Pancreas (tissue), 10 donors: ENCODE results near the gene SEPTIN8. TPM values are rescaled to one million over a fixed set of nuclear protein-coding genes. Genes with fewer than 3 reads are reported as not detected.

Experiments used
- ATAC-seq, 4 donors: fragments of 200-7000 bp; cut with Tn5 transposase; one replicate each; pipeline versions ENCODE4 v1.8.0 to v1.9.1; 2020; ENCODE audit warnings: mild to moderate bottlenecking in 4 of 4, moderate library complexity in 4 of 4
- DNase-seq, 6 donors: peaks; one replicate each; pipeline ENCODE4 v3.0.0-alpha.2; 2020
- FAIRE-seq: peaks from 2 replicates; lab custom pipeline; 2012; peaks lifted over from hg19 to GRCh38; lab: Jason Lieb, UNC
- H3K27ac ChIP-seq, 4 donors: fragments of 200-600 bp; sonication (generic); 1 replicate in 3 of 4; 2 replicates in 1 of 4; pipeline versions ENCODE4 v1.5.0 to v1.8.0; 2020
- H3K27me3 ChIP-seq, 4 donors: fragments of 200-600 bp; one replicate each; pipeline ENCODE4 v1.8.0; 2021
- H3K36me3 ChIP-seq, 3 donors: fragments of 200-600 bp; sonication (generic) in 1 of 3; one replicate each; pipeline versions ENCODE4 v1.5.0 to v1.8.0; 2020 to 2021
- H3K4me1 ChIP-seq, 3 donors: fragments of 200-600 bp; one replicate each; pipeline ENCODE4 v1.8.0; 2021
- H3K4me3 ChIP-seq, 4 donors: fragments of 200-600 bp; sonication (generic) in 2 of 4; one replicate each; pipeline versions ENCODE4 v1.5.0 to v1.8.0; 2020 to 2021
- H3K9me3 ChIP-seq, 4 donors: fragments of 200-600 bp; one replicate each; pipeline ENCODE4 v1.8.0; 2021
- WGBS, 2 donors: extraction: QIAGEN DNeasy Blood & Tissue Kit; methylation state at CpG; one replicate each; pipeline ENCODE4 v1.1.7; 2013; 5-methylcytosine and 5-hydroxymethylcytosine counted together
- intact Hi-C, 3 donors: fragments of 100-400 bp; cut with DNase I; formaldehyde crosslinking; loops; one replicate each; pipeline versions ENCODE4 v1.11.1 to v1.14.2; 2022
- polyA plus RNA-seq, 2 donors: library from polyadenylated mRNA; stranded (reverse); fragments of 200-250 nt; gene quantifications; one replicate each; pipeline ENCODE4 v1.2.3, GENCODE V29; 2013
- total RNA-seq, 6 donors: library from RNA; stranded (reverse); fragmentation: NEBNext Ultra II Directional in 4 of 6; extraction: Animal tissue kit (Norgen Biotek cat#: 25700) in 4 of 6; gene quantifications; one replicate each; pipeline versions ENCODE4 v1.2.1 to v1.2.4, GENCODE V29; 2021 to 2023
- TF ChIP-seq, protein P1 (sequence below), 4 donors: fragments of 200-600 bp; sonication (generic) in 3 of 4; IDR thresholded peaks; one replicate each; pipeline versions ENCODE4 v1.5.0 to v1.8.0; 2021; ENCODE audit warnings: antibody characterized with exemption in 4 of 4
- donor health status: healthy with polysubstance abuse.
- donor health status: DM: no; HTN: no; CAD: no; lungs with moderate emphysema.
- donor health status: DM: no; HTN: no; CAD: no.
- donor health status: control.
- donor health status: control.
- donor health status: Bipolar disorder and iron deficiency.
- donor health status: DM: yes; HTN: yes; CAD: no.
- donor health status: DM: no; HTN: no; CAD: no.
- donor health status: DM: no; HTN: no; CAD: no.
- donor health status: DM: yes; HTN: yes; CAD: no.

SEPTIN8 gene
- total and polyA plus RNA-seq, 8 donors, result 13.1 to 32.8 (median 18.3) TPM

DNA sequence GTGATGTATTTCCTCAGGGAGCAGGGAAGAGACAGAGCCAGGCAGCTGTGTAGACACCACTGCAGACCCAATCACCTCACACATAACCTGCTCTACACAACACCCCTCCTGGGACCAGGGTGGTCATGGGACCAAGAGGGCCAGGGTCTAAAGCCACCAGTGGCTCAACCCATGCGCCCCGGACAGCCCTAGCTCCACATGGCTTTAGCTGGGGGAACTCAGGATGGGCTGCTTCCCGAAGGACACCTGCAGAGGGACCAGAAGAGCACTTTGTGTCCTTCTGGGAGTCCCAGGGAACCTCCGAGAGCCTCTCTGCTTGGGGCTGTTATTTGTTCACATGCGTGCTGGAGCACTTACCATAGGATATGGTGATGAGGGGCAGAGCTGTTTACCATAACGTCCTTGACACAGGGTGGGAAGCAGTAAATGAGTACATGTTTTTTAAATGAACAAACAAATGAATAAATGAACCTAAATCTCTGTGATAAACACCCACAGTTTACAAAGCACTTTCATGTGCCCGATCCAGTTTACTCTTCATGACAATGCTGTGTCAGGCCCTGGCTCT lies 12.3 kb downstream of the SEPTIN8 start:
- no peak overlapping the region for H3K4me3 ChIP-seq
- intact Hi-C loops, result no loop called here
- H3K9me3 ChIP-seq, result no peaks in the 10 kb centered on the region
- TF ChIP-seq, protein P1, sequence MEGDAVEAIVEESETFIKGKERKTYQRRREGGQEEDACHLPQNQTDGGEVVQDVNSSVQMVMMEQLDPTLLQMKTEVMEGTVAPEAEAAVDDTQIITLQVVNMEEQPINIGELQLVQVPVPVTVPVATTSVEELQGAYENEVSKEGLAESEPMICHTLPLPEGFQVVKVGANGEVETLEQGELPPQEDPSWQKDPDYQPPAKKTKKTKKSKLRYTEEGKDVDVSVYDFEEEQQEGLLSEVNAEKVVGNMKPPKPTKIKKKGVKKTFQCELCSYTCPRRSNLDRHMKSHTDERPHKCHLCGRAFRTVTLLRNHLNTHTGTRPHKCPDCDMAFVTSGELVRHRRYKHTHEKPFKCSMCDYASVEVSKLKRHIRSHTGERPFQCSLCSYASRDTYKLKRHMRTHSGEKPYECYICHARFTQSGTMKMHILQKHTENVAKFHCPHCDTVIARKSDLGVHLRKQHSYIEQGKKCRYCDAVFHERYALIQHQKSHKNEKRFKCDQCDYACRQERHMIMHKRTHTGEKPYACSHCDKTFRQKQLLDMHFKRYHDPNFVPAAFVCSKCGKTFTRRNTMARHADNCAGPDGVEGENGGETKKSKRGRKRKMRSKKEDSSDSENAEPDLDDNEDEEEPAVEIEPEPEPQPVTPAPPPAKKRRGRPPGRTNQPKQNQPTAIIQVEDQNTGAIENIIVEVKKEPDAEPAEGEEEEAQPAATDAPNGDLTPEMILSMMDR (IDR thresholded peaks at IDR 0.05), result no peak
- DNase-seq, result peak in 1 of 6 donors; percentile 41
- no peaks in the 10 kb centered on the region for H3K4me1 ChIP-seq
- no peak for FAIRE-seq
- H3K27ac ChIP-seq, result no peak overlapping the region
- 92 to 93% methylated on average over 7 of the region's 7 CpGs for WGBS, 2 donors
- no peaks in the 10 kb centered on the region for H3K27me3 ChIP-seq
- peaks cover 0 to 29% (median 0%) of the 10 kb centered on the region in 3 donors for H3K36me3 ChIP-seq
- no peak for ATAC-seq

DNA sequence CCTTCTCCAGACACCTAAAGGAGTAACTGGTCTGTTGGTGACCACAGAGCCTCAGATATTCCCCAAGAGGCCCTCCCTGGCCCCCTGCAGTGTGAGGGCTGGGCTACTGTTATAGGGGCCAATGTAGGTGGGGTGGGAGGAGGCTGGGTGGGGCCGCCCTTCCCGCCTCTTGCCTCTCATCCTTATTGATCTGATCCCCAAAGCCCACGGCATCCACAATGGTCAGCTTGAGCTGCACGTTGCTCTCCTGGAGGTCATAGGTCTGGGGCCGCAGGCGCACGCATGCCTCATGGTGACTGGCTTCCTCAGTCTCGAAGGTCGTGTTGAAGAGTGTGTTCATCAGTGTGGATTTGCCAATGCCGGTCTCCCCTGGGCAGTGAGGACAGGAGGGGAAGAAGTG lies 13.0 kb downstream of the SEPTIN8 start:
- WGBS, 2 donors, result 89 to 94% methylated on average over 10 of the region's 10 CpGs
- Histone ChIP-seq H3K36me3 (peaks cover 0 to 32% (median 0%) of the 10 kb centered on the region in 3 donors), H3K4me3 (no peak overlapping the region), H3K4me1 (no peaks in the 10 kb centered on the region), H3K27me3 (no peaks in the 10 kb centered on the region), H3K27ac (no peak overlapping the region), H3K9me3 (no peaks in the 10 kb centered on the region)
- ATAC-seq (no peak), FAIRE-seq (no peak), DNase-seq (peak in 1 of 6 donors; percentile 38)
- TF ChIP-seq, protein P1 (IDR thresholded peaks at IDR 0.05), result no peak
- intact Hi-C loops, result no loop called here

DNA sequence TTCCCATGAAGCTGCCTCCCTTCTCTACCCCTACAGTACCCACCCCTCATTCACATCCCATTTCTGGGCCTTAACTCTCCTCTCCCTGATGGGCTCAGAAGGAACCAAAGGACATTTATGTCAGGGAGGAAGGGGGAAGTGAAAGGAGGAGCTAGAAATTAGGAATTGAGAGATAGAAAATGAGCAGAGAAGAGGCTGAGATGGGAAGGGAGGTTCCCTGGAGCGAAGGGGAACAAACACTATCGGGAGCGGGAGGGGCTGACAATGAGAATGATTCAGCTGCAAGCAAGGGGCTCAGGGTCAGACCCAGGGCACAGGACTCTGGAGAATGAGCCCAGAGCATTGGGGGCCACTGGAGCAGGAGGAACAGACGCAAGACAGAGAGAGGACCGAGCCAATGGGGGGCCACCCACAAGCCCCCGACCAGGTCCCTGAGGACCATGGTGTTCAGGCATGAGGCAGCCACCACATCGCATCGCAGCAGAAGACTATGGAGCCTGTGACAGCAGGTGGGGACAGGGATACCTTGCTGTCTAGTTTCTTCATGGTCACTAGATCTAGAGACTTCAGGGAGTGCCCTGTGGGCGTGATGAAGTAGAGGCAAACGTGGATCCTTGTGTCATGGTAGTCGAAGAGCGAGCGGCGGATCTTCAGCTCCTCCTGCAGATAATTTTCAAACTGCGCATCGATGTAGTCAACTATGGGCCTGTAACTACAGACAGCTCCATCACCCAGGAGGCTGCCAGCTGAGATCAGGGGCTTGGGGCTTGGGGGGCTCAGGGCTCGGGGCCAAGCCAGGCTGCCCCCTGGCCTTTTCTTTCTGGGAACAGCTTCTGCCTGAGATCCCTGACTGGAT lies 13.6 kb downstream of the SEPTIN8 start:
- no peak for ATAC-seq
- H3K9me3 ChIP-seq, result no peaks in the 10 kb centered on the region
- no peak overlapping the region for H3K4me3 ChIP-seq
- H3K36me3 ChIP-seq, result peaks cover 0 to 32% (median 0%) of the 10 kb centered on the region in 3 donors
- intact Hi-C loops, result no loop called here
- no peak for DNase-seq
- H3K27me3 ChIP-seq, result no peaks in the 10 kb centered on the region
- WGBS, 2 donors, result 95 to 96% methylated on average over 17 of the region's 17 CpGs
- no peak overlapping the region for H3K27ac ChIP-seq
- FAIRE-seq, result no peak
- H3K4me1 ChIP-seq, result no peaks in the 10 kb centered on the region
- TF ChIP-seq, protein P1 (IDR thresholded peaks at IDR 0.05), result no peak

DNA sequence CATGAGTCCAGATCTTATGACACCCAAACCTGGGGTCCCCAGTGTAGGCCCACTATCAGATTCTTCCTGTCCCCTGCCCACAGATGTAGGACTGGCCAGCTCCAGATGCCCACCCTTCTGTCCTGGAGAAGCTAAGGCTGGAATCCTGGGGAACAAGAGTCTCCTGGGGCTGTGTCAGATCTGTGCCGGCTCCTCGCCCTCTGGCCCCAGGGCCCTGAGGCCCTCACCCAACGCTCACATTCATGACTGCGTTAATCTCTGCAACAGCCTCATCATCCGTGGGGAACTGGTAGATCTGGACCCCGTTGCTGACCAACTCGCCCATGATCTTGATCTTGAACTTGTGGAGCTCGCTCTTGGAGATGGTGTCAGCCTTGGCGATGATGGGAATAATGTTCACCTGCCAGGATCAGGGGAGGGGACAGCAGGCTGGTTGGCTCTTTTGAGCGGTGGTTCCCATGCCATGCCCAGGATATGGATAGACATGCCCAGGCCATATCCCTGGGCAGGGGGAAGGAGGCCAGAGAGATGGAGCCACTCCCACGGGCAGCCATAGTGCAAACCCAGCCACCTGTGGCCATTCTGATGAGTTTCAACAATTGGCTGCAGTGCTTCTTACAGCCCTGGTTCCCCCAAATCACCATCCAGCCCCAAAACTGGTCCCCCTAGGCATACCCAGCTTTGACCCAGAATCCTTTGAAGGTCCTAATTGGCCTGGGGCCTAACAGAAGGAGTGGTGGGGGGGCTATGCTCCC lies 14.6 kb downstream of the SEPTIN8 start:
- Histone ChIP-seq H3K4me1 (no peaks in the 10 kb centered on the region), H3K4me3 (no peak overlapping the region), H3K36me3 (peaks cover 0 to 37% (median 0%) of the 10 kb centered on the region in 3 donors), H3K9me3 (no peaks in the 10 kb centered on the region), H3K27me3 (no peaks in the 10 kb centered on the region), H3K27ac (no peak overlapping the region)
- no peak for ATAC-seq
- FAIRE-seq, result no peak
- WGBS, 2 donors, result 95% methylated on average over 11 of the region's 11 CpGs
- DNase-seq, result no peak
- intact Hi-C loops, result no loop called here
- TF ChIP-seq, protein P1 (IDR thresholded peaks at IDR 0.05), result no peak
